OCI-LY3 (cell line): ENCODE measurements around the gene NPIPA3.
A peak's percentile ranks its signal among the peaks of the same experiment; 100 is the strongest.
"Not testable (repeated sequence)": the region's sequence is repeated elsewhere in the genome, so short reads cannot be mapped to it uniquely, and the experiment has no call there.

Experiments used
- H2AFZ ChIP-seq: fragments of 200-600, 300-600 bp; shearing (Covaris generic); 2 replicates; pipeline ENCODE4 v1.6.0; 2014; ENCODE audit warnings: antibody characterized with exemption, low read depth, low read length
- H3K27ac ChIP-seq: fragments of 200-600, 300-600 bp; sonication (generic); 2 replicates; pipeline ENCODE4 v1.5.1; 2014; ENCODE audit warnings: mild to moderate bottlenecking, low read length, moderate library complexity, mixed read lengths
- H3K27me3 ChIP-seq: fragments of 200-600, 300-600 bp; sonication (generic); 2 replicates; pipeline ENCODE4 v1.6.1; 2014; ENCODE audit warnings: low read depth, low read length, mixed read lengths
- H3K36me3 ChIP-seq: fragments of 200-600, 300-600 bp; sonication (generic); replicated peaks from 2 replicates; pipeline ENCODE3; 2014; ENCODE audit warnings: low read depth, low read length, mixed read lengths
- H3K4me1 ChIP-seq: fragments of 300-600, 200-600 bp; sonication (generic); 2 replicates; pipeline ENCODE4 v1.6.1; 2014; ENCODE audit warnings: low read length, mixed read lengths
- H3K4me2 ChIP-seq: fragments of 200-600, 300-600 bp; sonication (generic); 2 replicates; pipeline ENCODE4 v1.6.1; 2014; ENCODE audit warnings: low read length, mixed read lengths
- H3K4me3 ChIP-seq: fragments of 300-600, 200-600 bp; sonication (generic); 2 replicates; pipeline ENCODE4 v1.5.1; 2014; ENCODE audit warnings: antibody characterized with exemption, mild to moderate bottlenecking, low read length, moderate library complexity
- H3K79me2 ChIP-seq: fragments of 300-600, 200-600 bp; shearing (Covaris generic); 2 replicates; pipeline ENCODE4 v1.6.1; 2014; ENCODE audit warnings: mild to moderate bottlenecking, low read length, mixed read lengths
- H3K9ac ChIP-seq: fragments of 300-600, 200-600 bp; shearing (Covaris generic); 2 replicates; pipeline ENCODE4 v1.6.0; 2014; ENCODE audit warnings: mild to moderate bottlenecking, low read length, moderate library complexity
- H3K9me3 ChIP-seq: fragments of 200-600, 300-600 bp; shearing (Covaris generic); 2 replicates; pipeline ENCODE4 v1.6.1; 2014; ENCODE audit warnings: low read length, mixed read lengths; ENCODE audit not compliant: insufficient read depth
- H4K20me1 ChIP-seq: fragments of 200-600, 300-600 bp; sonication (generic); 2 replicates; pipeline ENCODE4 v1.6.1; 2016; ENCODE audit warnings: low read length, mixed read lengths; ENCODE audit not compliant: insufficient read depth
- CTCF ChIP-seq: fragments of 200-600, 300-600 bp; sonication (generic); IDR thresholded peaks from 2 replicates; pipeline ENCODE4 v1.5.1; 2014; ENCODE audit warnings: antibody characterized with exemption, low read length, low read depth
- EZH2phosphoT487 ChIP-seq: fragments of 200-600 bp; shearing (Covaris generic); IDR thresholded peaks from 2 replicates; pipeline ENCODE4 v1.6.1; 2018; ENCODE audit warnings: antibody characterized with exemption, mixed run types, low read depth

Gene NPIPA3

DNA sequence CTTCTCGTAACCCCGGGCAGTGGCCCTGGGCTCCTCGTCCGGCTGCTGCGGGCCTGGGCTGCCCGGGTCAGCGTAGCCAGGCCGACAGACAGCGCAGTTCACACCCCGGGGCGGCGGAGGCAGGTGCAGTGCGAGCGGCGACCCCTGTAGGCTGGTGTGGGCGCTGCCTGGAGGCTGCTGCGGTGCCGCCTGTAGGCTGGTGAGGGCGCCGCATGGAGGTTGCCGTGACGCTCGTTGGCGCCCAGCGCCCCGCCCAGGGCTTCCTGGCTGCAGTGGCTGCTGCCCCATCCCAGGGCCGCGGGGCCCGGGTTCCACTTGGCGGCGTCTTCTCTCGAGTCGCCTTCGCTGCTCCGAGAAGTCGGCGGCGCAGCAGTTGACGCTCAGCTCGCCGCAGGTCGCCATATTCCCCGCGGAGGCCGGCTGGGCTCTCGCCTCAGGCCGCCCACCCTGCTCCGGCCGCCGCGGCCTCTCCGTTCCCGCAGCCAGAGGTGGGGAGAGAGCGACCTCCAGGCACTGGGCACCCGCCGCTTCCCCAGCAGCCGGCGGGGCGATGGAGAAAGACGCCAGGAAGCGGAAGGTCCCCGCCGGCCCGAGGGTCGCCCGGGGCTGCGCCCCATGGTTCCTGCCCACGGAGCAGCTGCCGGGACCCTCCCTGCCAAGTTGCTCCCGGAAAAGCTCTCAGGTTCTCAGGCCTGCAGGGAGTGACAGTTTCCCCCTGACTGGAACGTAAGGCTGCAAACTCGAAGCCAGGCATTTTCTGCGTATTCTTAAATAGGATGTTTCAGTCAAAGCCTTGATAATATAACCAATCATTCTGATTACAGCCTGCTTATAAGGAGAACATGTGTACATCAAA, at the start of gene NPIPA3:
TSS of gene NPIPA3 (plus strand) at position 256 of the 856 bp plus-strand sequence. CDS start 5,533 bp downstream, outside the sequence.
- not testable (repeated sequence) for H3K36me3 ChIP-seq, H3K27me3 ChIP-seq, H3K4me3 ChIP-seq, H3K79me2 ChIP-seq, H3K9ac ChIP-seq, H3K4me1 ChIP-seq, H3K9me3 ChIP-seq, H3K27ac ChIP-seq, H3K4me2 ChIP-seq, H4K20me1 ChIP-seq, H2AFZ ChIP-seq

DNA sequence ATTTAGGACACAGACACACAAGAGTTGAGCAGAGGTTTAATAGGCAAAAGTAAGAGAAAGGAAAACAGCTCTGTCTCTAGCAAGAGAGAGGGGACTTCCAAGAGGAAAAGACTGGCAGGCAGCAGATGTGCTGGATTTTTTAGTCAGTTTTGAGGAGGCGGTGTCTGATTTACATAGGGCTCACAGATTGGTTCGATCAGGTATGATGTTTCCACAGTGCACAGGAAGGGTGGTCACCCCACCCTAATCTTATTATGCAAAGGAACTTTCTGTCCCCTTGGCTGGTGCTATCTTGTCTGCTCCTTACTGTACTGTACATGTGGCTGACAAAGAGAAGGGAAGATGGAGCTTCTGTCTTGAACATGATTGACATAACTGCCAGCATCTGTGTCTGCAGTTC, 45.1 kb upstream of the NPIPA3 start:
- Histone ChIP-seq H3K4me1 (peaks cover 6% of the 10 kb centered on the region; the same call in 1 of the 2 replicates), H3K27ac (peak overlapping the region; percentile 34), H3K9me3 (no peaks in the 10 kb centered on the region), H2AFZ (no peak overlapping the region), H3K36me3 (peaks cover 31% of the 10 kb centered on the region), H3K79me2 (no peaks in the 10 kb centered on the region), H3K27me3 (no peaks in the 10 kb centered on the region), H3K9ac (no peak overlapping the region), H3K4me3 (no peak overlapping the region), H4K20me1 (no peaks in the 10 kb centered on the region), H3K4me2 (no peak overlapping the region)
- TF ChIP-seq CTCF (no peak), EZH2phosphoT487 (no peak)

- TF ChIP-seq EZH2phosphoT487 (no peak), CTCF (no peak)
- no peaks in the 10 kb centered on the region for H3K9me3 ChIP-seq
- no peak overlapping the region for H3K4me2 ChIP-seq
- H3K36me3 ChIP-seq = peaks cover 36% of the 10 kb centered on the region
- peaks cover 12% of the 10 kb centered on the region for H3K4me1 ChIP-seq
- no peak overlapping the region for H3K27ac ChIP-seq
- no peak overlapping the region for H3K9ac ChIP-seq
- H3K27me3 ChIP-seq = no peaks in the 10 kb centered on the region
- H2AFZ ChIP-seq = no peak overlapping the region
- no peaks in the 10 kb centered on the region for H3K79me2 ChIP-seq
- no peaks in the 10 kb centered on the region for H4K20me1 ChIP-seq
- no peak overlapping the region for H3K4me3 ChIP-seq
Observed at GRCh38 chr16:14667347-14668266, 35.6 kb upstream of the NPIPA3 start.

DNA sequence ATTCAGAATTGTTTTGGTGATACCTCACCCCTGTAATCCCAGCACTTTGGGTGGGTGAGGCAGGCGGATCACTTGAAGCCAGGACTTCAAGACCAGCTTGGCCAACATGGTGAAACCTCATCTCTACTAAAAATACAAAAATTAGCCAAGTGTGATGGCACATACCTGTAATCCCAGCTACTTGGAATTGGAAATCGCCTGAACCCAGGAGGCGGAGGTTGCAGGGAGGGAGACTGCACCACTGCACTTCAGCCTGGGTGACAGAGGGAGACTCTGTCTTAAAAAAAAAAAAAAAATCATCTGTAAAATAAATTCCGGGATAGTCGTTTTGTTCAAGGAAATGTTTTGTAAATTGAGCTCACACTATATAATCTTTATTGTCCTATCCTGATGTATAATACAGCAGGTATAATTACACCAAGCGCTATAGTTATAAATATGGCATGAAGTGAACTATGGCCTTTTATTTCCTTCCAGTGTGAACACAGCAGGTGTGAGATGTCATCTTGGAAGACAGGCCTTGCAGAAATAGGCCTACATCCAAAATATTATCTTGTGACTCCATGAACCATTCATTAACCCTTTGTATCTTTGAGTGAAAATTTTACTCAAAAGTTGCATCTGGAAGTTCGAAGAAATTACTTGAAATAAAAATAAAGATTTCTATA, 34.5 kb upstream of the NPIPA3 start:
- no peaks in the 10 kb centered on the region for H4K20me1 ChIP-seq
- H3K9me3 ChIP-seq = no peaks in the 10 kb centered on the region
- TF ChIP-seq EZH2phosphoT487 (no peak), CTCF (no peak)
- H3K4me1 ChIP-seq = peaks cover 16% of the 10 kb centered on the region
- H3K4me3 ChIP-seq = no peak overlapping the region
- H3K36me3 ChIP-seq = peaks cover 34% of the 10 kb centered on the region
- no peaks in the 10 kb centered on the region for H3K79me2 ChIP-seq
- H3K27ac ChIP-seq = no peak overlapping the region
- H3K9ac ChIP-seq = no peak overlapping the region
- no peak overlapping the region for H3K4me2 ChIP-seq
- no peaks in the 10 kb centered on the region for H3K27me3 ChIP-seq
- H2AFZ ChIP-seq = no peak overlapping the region
